GM19438 (cell line): Measurements from ENCODE around the gene IRF4.

Experiments
- ATAC-seq: cut with Tn5 transposase; IDR thresholded peaks from one replicate; pipeline ENCODE4 v1.9.1; 2021; ENCODE audit warnings: low read depth; ENCODE audit not compliant: unreplicated experiment

IRF4 gene

DNA sequence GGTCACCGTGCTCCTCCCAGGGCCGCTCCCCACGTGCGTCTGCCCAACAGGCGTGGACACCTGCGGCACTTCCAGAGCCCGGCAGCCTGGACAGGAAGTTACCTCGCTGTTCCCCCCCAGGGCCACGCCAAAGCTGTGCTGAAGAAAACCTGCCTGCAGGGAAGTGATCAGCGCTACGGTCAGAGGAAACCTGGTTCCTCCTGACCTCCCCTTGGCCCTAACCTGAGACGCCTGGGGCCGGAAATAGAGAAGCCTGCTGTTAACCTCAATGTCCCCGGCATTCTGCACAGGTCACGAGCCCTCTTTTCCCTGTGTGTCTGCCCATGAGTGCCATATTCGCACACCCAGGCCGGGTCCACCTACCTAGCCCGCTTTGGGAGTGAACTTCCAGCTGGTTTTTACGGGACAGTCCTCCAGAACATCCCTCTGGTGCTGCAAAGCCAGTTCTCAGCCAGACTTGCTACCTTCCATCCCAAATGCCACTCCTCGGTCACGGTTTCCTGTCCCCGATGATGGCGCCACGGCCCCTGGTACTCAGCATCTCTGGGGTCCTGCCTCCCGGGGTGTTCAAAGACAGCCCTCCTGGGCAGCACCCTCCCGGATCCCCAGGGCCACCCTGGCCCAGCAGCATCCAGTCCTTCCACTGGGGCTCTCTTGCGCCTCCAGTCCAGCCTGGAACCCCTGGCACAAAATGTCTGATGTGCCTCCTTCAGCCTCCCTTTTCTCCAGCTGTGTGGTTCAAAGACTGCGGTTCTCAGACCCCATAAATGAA, 12.0 kb upstream of the IRF4 start:
- ATAC-seq = peak; percentile 62

DNA sequence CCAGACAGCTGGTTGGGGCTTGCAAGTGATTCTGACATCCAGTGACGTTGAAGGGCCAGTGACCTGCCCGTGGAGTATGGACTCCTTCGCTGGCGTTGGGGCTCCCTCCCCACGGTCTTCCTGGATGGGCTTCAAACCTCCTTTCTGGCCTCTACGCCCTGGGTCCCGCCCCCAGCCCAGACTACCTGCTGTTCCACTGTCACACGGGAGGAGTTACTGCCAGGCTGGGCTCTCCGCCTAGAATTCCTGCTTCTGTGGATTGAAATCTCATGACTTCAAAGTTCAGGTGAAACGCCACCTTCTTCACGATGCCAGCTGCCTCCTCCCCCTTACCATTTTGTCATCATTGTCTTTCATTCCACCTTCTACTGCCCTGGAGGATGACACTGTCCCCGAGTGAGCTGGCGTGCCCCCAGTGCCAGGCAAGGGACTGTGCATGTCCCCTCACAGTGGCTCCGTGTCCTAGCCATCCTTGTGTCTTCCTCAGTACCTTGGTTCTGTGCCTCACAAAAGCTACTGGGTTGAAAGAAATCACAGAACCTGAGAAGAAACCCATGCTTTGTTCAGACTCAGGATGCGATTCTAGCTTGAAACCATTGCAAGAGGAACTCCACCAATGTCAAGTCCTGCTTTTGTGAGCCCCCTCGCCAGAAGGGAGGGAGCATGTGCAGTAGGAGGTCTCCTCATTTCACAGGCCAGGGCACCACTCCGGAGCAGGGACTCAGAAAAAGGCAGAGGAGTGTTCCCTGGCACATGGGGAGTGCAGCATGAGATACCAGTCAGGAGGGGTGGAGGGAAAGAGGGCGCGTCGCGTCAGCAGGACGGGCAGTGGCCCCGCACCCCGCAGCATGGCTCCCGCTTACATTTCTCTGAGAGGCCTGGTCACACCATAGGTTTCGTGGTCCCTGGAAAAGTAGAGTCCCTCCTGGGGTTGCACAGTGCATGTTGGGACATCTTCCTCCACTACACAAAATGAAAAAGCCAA, 11.0 kb upstream of the IRF4 start:
- no peak for ATAC-seq

GRCh38 chr6:381742-382461, 9.7 kb upstream of the IRF4 start:
- ATAC-seq = no peak

DNA sequence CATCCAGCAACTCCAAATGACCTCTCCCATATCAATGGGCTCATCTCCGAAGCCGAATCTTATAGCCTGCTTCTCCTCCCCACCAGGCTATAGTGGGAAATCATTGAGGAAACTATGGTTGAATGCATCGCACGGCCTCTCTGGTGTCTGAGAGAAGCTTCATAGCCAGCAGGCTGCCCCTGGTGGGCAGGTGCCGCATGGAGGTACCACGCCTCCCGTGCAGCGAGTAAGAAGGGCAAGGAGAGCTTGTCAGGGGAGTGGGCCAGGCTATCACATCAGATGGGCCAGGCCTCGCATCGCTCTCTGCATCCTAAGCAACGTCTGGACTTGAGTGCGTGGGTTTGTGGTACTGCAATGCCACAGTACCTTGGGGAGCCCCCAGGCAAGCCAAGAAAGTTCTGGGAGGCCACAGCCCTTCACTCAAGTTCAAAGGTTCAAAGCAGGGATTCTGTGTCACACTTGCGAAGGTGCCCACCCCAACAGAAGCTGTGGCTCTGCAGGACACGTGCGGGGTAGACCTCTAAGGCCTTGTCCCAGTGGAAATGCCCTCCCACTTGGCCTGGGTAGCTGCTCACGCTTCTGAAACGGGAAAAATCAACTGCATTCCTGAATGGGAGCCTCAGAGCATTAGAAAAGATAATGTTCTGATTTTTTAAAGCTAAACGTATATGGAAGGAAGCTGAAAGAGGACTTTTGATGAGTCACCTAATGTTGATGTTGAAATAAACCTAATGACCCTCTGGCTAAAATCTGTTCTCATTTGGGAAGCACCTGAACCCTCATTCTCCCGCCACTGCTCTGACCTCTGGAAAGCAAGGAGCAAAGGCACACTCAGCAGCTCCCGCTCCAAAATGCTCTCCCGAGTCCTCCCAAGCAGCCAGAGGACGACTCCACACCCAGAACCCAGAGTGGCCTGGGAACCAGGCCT, 8.4 kb upstream of the IRF4 start:
- ATAC-seq = no peak

DNA sequence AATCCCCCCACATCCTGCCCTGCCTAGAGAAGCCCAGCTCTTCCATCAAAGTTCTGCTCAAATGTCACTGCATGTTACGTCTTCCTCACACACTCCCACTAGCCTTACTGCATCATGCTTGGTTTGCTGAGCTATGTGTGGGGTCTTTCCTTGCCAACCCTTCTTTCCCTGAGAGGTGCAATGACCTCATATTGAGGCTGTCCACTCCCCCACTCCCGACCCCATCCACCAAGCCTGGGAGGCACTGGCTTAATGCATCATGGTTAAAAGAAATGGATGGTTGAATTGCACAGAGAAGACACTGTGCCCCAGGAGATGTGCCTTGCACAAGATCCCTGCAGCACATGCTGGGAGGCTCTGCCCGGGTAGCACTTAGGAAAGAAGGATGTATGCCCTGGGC, 7.7 kb upstream of the IRF4 start:
- no peak for ATAC-seq

GRCh38 chr6:384898-385297, 6.7 kb upstream of the IRF4 start:
- ATAC-seq = no peak

- ATAC-seq = no peak
Measured at GRCh38 chr6:385614-386013, 5.9 kb upstream of the IRF4 start.

DNA sequence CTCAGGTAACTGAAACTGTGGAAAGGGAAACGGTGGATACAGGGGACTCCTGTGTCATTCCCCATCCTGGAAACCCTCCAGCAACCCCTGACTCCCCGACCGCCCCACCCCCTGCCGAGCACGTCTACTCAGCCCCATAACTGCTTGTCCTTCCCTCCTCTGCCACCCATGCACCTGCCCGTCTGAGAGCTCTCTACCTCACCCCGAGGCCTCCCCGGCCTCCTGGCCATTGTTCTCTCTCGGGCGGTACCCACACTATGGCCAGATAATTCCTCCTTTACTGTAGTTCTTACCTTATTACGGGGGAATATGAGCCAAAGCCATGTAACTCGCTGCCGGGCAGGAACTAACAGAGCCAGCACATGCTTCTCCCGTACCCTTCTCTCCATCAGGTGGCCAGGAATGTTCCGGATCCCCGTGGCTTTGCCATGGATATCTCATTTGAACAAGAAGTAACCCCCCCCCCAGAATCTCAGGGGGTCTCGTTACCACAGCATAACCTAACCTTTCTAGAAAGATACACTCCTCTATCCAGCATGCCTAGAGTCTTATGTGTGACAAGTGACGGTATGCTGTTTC, 4.8 kb upstream of the IRF4 start:
- ATAC-seq = no peak

GRCh38 chr6:387293-387741, 4.2 kb upstream of the IRF4 start:
- no peak for ATAC-seq

- no peak for ATAC-seq
Measured at GRCh38 chr6:388202-388903, 3.2 kb upstream of the IRF4 start.

DNA sequence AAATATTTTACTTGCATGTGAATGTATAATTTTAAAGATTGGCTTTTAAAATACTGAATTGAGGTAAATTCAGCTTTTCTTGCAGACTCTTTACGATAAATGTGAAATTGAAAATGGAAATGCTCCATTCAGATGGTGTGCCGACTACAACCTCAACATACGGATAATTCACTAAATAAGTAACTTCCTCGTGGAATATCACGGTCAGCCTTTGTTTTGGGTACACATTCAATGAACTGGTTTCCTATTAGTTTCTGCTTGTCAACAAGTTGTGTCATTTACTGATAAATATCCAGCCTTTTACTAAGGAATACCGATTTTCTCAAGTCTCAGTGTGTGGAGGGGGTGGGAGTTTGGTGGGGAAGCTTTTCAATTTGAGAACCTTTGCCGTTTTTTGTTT, 2.4 kb upstream of the IRF4 start:
- no peak for ATAC-seq

DNA sequence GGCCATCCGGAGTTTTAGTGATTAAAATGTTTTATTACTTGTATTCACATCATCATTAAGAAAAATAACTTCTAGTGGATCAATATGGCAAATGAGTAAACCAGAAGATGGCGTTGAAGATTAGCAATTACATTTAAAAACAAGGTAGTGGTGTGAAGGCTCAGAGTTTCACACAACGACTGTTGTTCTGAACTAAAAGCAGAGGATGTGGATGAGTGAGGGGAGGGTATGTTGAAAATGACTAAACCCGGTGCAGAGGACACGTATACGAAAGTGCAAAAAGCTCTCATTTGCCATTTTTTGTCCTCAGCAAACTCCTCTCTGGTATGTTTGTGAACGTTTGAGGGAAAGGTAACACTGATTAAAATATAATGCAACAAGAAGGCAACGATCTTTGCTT, 1.9 kb upstream of the IRF4 start:
- ATAC-seq = no peak

- ATAC-seq = peak; percentile 29
Measured at GRCh38 chr6:390914-391558, 516 bp upstream of the IRF4 start.

- no peak for ATAC-seq
Measured at GRCh38 chr6:392441-393390, 1.2 kb downstream of the IRF4 start.

DNA sequence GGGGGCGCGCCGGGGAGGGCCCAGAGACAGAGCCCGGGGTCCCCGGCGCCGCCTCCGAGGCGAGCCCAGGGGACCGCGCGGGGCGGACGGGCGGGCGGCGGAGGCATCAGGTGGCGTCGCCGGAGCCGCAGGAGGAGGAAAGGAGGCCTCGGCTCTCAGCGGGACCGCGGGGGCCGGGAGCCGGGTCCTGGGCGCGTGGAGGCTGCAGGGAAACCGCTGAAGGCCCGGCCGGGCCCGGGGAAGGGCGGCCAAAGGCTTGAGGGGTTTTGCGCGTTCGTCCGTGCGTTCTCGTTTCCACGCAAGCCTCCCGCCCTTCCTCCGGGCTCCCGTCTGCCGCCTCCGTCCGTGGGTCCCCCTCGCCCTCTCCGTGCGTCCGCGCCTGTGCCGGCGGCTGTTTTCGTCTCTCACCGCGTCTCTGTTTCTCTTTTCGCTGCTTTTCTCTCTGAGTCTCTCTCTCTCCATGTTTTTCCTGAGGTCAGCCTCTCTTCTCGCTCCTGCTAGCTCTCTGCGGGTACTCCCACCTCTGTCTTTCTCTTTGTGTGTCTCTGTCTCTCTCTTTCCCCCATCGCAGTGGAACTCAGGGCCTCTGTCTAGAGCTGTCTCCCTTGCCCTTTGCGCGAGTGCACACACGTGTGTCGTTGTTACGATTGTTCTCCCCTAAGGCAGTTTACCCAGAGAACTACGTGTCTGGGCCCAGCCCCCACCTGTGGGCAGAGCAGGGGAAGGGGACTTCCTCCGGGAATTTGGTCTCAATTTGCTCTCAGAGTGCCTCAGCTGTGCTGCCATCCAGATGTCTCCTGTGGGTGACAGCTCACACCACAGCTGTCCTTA, 2.1 kb downstream of the IRF4 start:
- no peak for ATAC-seq

GRCh38 chr6:394641-395289, 3.2 kb downstream of the IRF4 start:
- ATAC-seq = no peak
